ENCODE data around the gene NRXN2.

Gene NRXN2

GRCh38 chr11:64698427-64698826 lies 24.6 kb downstream of the NRXN2 start:
- DNase-seq (ENCODE audit: low spot score), result no peak

DNA sequence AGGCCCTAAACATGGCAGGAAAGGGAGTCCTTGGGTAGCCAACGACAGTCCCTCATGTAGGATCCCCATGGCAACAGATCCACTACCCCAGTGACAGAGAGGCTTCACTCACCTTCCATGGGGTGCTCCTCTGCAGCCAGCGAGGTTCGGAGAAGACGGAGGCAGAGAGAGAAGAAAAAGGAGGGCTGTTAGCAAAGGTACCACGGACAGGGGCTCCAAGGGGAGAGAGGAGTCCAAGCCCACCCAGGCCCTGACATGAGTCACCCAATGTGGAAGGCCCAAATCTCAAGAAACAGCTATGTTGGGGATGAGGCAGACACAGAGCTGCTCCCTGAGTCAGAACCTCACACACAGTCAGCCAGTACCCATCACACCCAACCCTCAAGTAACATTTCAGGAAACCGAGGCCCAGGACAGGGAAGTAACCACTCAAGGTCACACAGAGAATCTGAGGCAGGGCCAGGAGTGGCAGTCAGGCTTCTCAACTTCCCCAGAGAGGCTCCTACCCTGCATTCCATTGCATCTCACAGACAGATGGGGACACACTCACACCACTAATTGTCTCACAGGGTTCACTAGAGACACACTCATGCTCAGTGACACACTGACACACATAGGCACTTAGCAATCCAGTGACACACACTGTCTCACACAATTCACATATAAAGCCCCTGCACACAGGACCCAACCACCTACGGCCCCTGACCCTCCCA lies 25.2 kb downstream of the NRXN2 start:
- no peak for DNase-seq (ENCODE audit: low spot score)

DNA sequence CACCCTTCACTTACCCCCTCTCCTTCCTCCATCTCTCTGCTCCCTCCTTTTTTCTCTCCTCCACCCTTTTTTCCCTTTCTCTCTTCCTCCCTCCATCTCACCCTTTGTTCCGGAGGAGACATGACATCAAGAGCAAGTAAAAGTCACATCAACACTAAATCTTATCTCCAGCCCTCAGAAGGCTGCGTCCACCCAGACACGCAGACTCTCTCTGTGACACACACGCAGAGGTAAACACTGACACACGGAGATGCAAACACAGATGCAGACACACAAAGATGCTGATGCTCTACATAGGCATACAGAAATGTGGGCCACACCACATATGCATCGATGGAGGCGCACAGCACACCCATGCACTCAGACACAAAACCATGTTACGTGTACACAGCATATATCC lies 27.0 kb downstream of the NRXN2 start:
- no peak for DNase-seq (ENCODE audit: low spot score)

GRCh38 chr11:64695548-64695947 lies 27.4 kb downstream of the NRXN2 start:
- no peak for DNase-seq (ENCODE audit: low spot score)

DNA sequence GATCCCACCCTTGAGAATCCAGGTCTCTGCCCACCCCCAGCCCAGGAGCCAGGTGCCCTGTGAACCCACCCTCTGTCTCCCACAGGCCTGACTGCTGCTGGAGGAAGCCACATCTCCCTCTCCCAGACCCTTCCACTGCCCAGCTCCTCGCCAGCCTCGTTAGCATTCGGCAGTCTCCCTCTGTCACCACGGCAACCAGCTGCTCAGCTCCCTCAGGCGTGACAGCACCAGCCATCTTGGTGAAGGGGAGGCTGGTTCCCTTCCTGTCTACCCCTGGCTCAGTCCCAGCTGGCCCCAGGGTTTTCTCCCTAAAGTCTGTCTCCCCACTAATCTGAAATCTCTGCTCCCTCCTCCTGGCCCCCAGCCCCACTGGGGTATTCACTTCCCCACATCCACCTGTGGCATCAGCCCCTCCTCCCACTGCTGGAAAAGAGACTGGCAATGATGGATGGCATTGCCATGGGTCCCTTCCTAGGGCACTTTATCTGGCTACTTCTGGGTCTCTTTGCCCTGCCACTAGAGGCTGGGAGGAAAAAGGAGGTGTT lies 28.1 kb downstream of the NRXN2 start:
- DNase-seq (ENCODE audit: low spot score), result no peak

GRCh38 chr11:64694026-64694755 lies 28.8 kb downstream of the NRXN2 start:
- no peak for DNase-seq (ENCODE audit: low spot score)

DNA sequence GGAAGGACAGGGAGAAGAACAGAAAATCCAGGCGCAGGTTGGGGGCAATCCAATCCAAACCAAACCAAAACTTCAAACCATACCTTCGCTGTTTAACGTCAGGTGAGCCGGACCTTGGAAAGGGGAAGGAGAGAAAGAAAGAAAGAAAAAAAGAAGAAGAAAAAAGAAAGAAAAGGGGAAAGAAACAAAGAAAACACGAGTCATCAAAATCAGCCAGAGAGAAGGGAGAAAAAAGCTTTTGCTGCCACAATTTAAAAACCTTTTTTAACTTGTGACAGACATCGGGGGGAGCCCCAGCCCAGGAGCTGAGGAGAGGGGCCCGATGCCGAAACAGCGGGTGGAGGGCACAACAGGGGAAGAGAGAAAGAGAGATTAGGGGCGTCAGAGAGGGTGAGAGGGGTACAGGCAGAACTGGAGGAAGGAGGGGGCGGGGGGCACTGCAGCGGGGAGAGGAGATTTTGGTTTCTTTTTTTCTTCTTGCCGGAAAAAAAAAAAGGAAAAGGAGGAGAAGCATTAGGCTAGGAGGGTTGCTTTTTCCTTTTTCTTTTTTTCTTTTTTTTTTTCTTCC lies 30.1 kb downstream of the NRXN2 start:
- no peak for DNase-seq (ENCODE audit: low spot score)

- no peak for DNase-seq (ENCODE audit: low spot score)
These were observed 31.5 kb downstream of the NRXN2 start for GRCh38 chr11:64691543-64691942.

- no peak for DNase-seq (ENCODE audit: low spot score)
These were observed 32.8 kb downstream of the NRXN2 start for GRCh38 chr11:64690235-64690634.

- DNase-seq (ENCODE audit: low spot score), result peak; percentile 91
These were observed 34.4 kb downstream of the NRXN2 start for GRCh38 chr11:64688534-64688982.

- DNase-seq (ENCODE audit: low spot score), result no peak
These were observed 35.1 kb downstream of the NRXN2 start for GRCh38 chr11:64687643-64688533.

DNA sequence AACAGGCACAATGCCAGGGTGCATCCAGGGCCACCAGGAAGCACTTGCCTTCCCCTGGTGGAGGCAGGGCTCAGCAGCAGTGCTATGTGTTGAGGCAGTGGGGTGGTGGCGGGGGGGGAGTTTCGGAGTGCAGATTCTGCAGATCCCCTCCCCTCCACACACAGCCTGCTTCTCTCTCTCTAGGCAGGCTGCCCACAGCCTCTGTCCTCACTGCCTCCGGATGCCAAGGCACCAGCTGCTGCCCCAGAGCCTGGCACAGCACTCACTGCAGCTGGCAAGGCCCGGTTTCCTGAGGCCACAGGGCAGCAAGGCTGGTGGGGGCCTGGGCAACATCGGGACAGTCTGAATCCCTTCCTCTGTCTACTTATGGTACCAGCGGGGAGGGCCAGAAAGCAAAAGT lies 35.8 kb downstream of the NRXN2 start:
- no peak for DNase-seq (ENCODE audit: low spot score)

DNA sequence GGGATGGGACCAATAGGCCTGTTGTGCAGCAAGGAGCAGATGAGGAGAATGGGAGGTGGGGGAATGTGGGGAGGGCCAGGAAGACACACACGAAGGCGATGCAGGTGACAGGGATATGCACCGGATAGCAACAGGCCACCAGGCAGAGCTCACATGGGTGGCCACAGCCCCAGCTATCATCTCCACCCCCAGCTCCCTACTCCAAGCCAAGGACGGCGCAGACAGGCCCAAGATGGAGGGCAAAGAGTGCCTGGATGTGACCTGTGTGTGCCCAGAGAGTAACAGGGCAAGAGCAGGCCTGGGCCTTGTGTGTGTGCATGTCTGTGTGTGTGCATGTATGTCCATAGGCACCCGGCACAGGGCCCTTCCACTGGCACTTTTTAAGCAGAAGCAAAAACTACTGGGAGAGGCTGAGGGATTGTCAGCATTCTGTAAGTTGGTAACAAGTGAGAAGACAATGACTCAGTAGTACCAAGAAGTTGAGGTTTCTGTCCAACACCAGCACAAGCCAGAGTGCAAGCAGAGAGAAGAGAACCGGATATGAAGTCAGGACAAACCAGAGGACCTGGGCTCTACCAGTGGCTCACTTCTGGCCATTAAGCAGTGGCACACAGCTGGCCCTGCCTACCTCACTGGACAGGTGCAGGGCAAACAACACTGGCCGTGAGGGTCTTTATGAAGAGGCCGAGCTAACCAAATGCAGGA lies 36.4 kb downstream of the NRXN2 start:
- no peak for DNase-seq (ENCODE audit: low spot score)

DNA sequence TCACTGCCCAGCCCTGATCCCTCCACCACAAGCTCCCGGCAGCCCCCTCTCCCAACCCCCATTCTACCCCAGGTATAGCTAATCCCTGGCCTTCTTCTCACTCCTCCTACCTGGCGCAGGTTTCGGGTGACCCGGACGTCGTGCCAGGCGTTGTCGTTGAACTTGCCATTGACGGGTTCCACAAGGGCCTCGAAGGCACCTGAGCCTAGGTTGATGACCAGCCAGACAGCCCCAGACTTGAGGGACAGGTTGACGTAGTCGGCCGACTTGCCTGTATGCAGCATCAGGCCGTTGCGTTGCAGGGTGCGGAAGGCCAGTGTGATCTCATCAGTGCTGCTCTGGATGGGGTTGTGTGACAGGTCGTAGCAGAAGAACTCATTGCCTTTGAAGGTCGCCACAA lies 37.5 kb downstream of the NRXN2 start:
- DNase-seq (ENCODE audit: low spot score), result no peak

GRCh38 chr11:64684357-64684756 lies 38.6 kb downstream of the NRXN2 start:
- no peak for DNase-seq (ENCODE audit: low spot score)

- DNase-seq (ENCODE audit: low spot score), result no peak
These were observed 41.8 kb downstream of the NRXN2 start for GRCh38 chr11:64681171-64681570.

DNA sequence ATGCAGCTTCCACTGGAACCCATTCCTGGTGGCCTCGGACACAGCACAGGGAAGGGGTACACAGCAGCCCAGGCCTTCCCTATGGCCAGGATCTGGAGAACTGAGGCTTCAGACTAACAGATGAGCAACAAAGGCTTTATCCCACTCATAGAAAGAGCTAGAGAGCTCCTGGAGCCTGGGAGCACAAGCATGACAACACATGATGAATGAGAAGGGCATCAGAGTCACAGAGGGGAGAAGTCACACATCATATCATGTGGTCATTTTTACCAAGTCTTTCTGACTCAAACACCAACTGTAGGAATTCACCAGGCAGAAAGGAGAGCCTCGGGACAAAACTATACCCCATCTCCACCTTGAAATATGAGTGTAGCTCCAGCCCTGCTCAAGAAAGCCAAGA lies 43.2 kb downstream of the NRXN2 start:
- DNase-seq (ENCODE audit: low spot score), result no peak

- no peak for DNase-seq (ENCODE audit: low spot score)
These were observed 45.5 kb downstream of the NRXN2 start for GRCh38 chr11:64677441-64678023.

GRCh38 chr11:64676261-64676615 lies 46.8 kb downstream of the NRXN2 start:
- no peak for DNase-seq (ENCODE audit: low spot score)

DNA sequence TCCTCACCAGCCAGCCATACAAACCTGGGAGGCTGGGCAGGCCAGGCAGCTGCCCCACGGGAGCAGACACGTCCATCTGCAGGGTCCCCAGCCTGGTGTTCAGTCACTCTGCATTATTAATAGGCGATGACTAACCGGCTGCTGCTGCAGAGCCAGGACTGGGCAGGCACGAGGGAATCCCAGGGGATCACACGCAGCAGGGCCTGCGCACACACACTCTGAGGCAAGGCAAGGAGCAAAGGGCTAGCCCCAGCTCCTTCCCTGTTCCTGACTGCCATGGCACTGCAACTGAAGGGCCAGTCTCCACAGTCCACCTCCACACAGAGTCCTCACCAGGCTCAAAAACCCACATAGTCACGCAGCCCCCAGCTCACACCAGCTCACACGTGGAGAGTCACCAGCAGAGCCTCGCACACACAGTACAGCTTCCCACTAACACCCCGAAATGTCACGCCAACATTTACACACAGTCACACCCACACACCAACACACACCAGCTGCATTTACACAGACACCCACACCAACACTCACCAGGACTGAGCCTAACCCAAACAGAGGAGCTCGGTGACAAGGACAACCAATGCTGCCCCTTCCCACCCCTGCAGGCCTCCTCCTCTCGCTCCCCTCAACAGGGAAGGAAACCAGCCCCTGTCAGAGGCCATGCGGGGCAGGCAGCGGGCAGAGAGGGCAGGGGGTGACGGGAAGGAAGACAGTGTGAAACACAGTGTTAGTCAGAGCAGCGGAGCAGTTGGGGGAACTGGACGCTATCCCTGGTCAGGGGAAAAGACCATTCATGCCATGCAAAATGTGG lies 47.3 kb downstream of the NRXN2 start:
- peak; percentile 73 for DNase-seq (ENCODE audit: low spot score)
